K562 (cell line): ENCODE data around the gene PDZK1IP1. TPM values are rescaled to one million over a fixed set of nuclear protein-coding genes. Genes with fewer than 3 reads are reported as not detected.

Experiments used
- ATAC-seq: fragments of 200-7000 bp; cut with Tn5 transposase; 3 replicates; pipeline ENCODE4 v1.9.1; 2020; ENCODE audit warnings: moderate library complexity
- BruUV-seq: library from RNA; stranded (reverse); fragments of 400-500 nt; replicated peaks from 2 replicates; lab custom pipeline; 2021; lab: Mats Ljungman, UMichigan
- CTCF ChIA-PET: fragments of 300-600 bp; formaldehyde crosslinking; extraction: SDS; loops from one replicate; lab custom pipeline; 2021; ENCODE audit warnings: low intra/inter-chr PET ratio; lab: Yijun Ruan, JAX
- POLR2A ChIA-PET: fragments of 300-600, 350-650 bp; sonication (Branson Sonifier 250); formaldehyde crosslinking; extraction: SDS; loops from one replicate; lab custom pipeline; 2021; ENCODE audit warnings: antibody characterized with exemption, inconsistent platforms; lab: Yijun Ruan, JAX
- DNase-seq, 4 experiments: peaks; one replicate each; pipeline versions ENCODE4 v3.0.0 to v3.0.0-alpha.2; 2011 to 2018; ENCODE audit warnings: low spot score in 3 of 4, mixed read lengths in 3 of 4; ENCODE audit errors: extremely low read depth in 1 of 4
- FAIRE-seq: peaks from 2 replicates; lab custom pipeline; 2011; peaks lifted over from hg19 to GRCh38; lab: Jason Lieb, UNC
- H2AFZ ChIP-seq: 2 replicates; pipeline ENCODE4 v1.6.0; 2011; ENCODE audit warnings: low read depth, low read length, control low read depth, inconsistent platforms
- H3K27ac ChIP-seq: fragments of 200-600 bp; 3 replicates; pipeline ENCODE4 v1.8.0; 2011; ENCODE audit warnings: low read depth, mild to moderate bottlenecking, control low read depth, inconsistent platforms, low read length, moderate library complexity, mixed read lengths; ENCODE audit errors: extremely low read depth
- H3K27me3 ChIP-seq, 2 experiments: fragments of 300-600 bp in 1 of 2; 2 replicates in 1 of 2; 3 replicates in 1 of 2; pipeline versions ENCODE4 v1.6.0 to v1.8.0; 2011; ENCODE audit warnings: inconsistent platforms in 2 of 2, low read length in 2 of 2, mild to moderate bottlenecking in 1 of 2, mixed read lengths in 1 of 2, moderate library complexity in 1 of 2; ENCODE audit not compliant: control insufficient read depth in 2 of 2, insufficient read depth in 2 of 2
- H3K36me3 ChIP-seq: fragments of 300-600 bp; 3 replicates; pipeline ENCODE4 v1.8.0; 2011; ENCODE audit warnings: mild to moderate bottlenecking, low read length, inconsistent platforms; ENCODE audit not compliant: control insufficient read depth, insufficient read depth
- H3K4me1 ChIP-seq, 2 experiments: fragments of 200-600 bp in 1 of 2; replicated peaks in 1 of 2; 2 replicates in 1 of 2; 3 replicates in 1 of 2; pipeline versions ENCODE4 v1.5.1 to v1.8.0; 2011; ENCODE audit warnings: inconsistent platforms in 2 of 2, low read length in 2 of 2, mild to moderate bottlenecking in 1 of 2, mixed read lengths in 1 of 2, moderate library complexity in 1 of 2; ENCODE audit not compliant: control insufficient read depth in 2 of 2, insufficient read depth in 2 of 2
- H3K4me2 ChIP-seq: 2 replicates; pipeline ENCODE4 v1.6.1; 2011; ENCODE audit warnings: low read length, control low read depth, inconsistent platforms, mixed read lengths; ENCODE audit not compliant: insufficient read depth
- H3K4me3 ChIP-seq: fragments of 200-600 bp; sonication (generic), shearing (Covaris generic); 2 replicates; pipeline ENCODE4 v1.5.1; 2016; ENCODE audit warnings: control low read depth, inconsistent platforms
- H3K79me2 ChIP-seq: fragments of 200-600 bp; 3 replicates; pipeline ENCODE4 v1.8.0; 2011; ENCODE audit warnings: low read length, inconsistent platforms; ENCODE audit not compliant: control insufficient read depth, insufficient read depth
- H3K9ac ChIP-seq, 2 experiments: 2 replicates each; pipeline versions ENCODE4 v1.6.0 to v1.6.1; 2011; ENCODE audit warnings: low read depth in 2 of 2, low read length in 2 of 2, control low read depth in 1 of 2, inconsistent platforms in 1 of 2, mild to moderate bottlenecking in 1 of 2, mixed read lengths in 1 of 2; ENCODE audit not compliant: insufficient read depth in 1 of 2
- H3K9me1 ChIP-seq: one replicate; pipeline ENCODE4 v1.6.0; 2011; ENCODE audit warnings: inconsistent platforms, mild to moderate bottlenecking, low read length, moderate library complexity; ENCODE audit not compliant: control insufficient read depth, insufficient read depth
- H3K9me3 ChIP-seq: replicated peaks from 2 replicates; pipeline ENCODE4 v1.5.1; 2011; ENCODE audit warnings: low read depth, low read length, inconsistent platforms; ENCODE audit not compliant: control insufficient read depth, insufficient read depth
- H4K20me1 ChIP-seq: replicated peaks from 2 replicates; pipeline ENCODE4 v1.6.1; 2011; ENCODE audit warnings: low read length, inconsistent platforms, mixed read lengths; ENCODE audit not compliant: control insufficient read depth, insufficient read depth
- GATAD2A ChIP-seq: fragments of 450-650 bp; IDR thresholded peaks from 2 replicates; pipeline ENCODE4 v1.6.1; 2017
- KLF1 ChIP-seq: fragments of 450-650 bp; IDR thresholded peaks from 2 replicates; pipeline ENCODE4 v1.6.1; 2016; ENCODE audit warnings: missing genetic modification characterization, missing compliant biosample characterization
- MYNN ChIP-seq, 2 experiments: sonication (generic); formaldehyde crosslinking in 1 of 2; IDR thresholded peaks; 2 replicates each; pipeline versions ENCODE4 v1.5.0 to v1.6.1; 2016 to 2020; ENCODE audit warnings: antibody characterized with exemption in 1 of 2, missing genetic modification reagents in 1 of 2
- TCFL5 ChIP-seq: fragments of 250-450 bp; sonication (Bioruptor Pico); conservative IDR thresholded peaks from 2 replicates; pipeline ENCODE4 v1.6.1; 2021; ENCODE audit warnings: mild to moderate bottlenecking, moderate library complexity, matching md5 sums
- ZNF444 ChIP-seq: fragments of 250-450 bp; sonication (Bioruptor Pico); IDR thresholded peaks from 2 replicates; pipeline ENCODE4 v1.4.0; 2020; ENCODE audit warnings: mild to moderate bottlenecking, moderate library complexity
- ZNF717 ChIP-seq: fragments of 250-450 bp; sonication (Bioruptor Pico); IDR thresholded peaks from 2 replicates; pipeline ENCODE4 v1.5.0; 2021
- WGBS: fragments of 100-300 bp; shearing (Covaris generic); methylation state at CpG from one replicate; pipeline ENCODE4 v1.1.6; 2016; ENCODE audit warnings: low coverage, mixed read lengths; ENCODE audit not compliant: insufficient coverage; ENCODE audit errors: missing lambda C conversion rate; 5-methylcytosine and 5-hydroxymethylcytosine counted together
- in situ Hi-C: fragments of 300-500 bp; cut with MboI; formaldehyde crosslinking; loops from 4 replicates; pipeline ENCODE4 v1.15.0; 2018; ENCODE audit warnings: inconsistent platforms, mixed read lengths
- intact Hi-C: fragments of 100-400 bp; cut with micrococcal nuclease; formaldehyde crosslinking; loops from 2 replicates; pipeline ENCODE4 v1.14.2; 2022
- polyA plus RNA-seq, 8 experiments: library from polyadenylated mRNA; depleted of rRNA in 4 of 8; stranded (reverse) in 5 of 8; unstranded in 3 of 8; fragments of >200 nt; fragmentation: Nextera tagmentation in 2 of 8; fragmentation: Illumina TruSeq in 1 of 8; extraction: Ambion mirVana in 2 of 8; extraction: Trizol in 1 of 8; gene quantifications; 2 replicates each; pipeline versions ENCODE4 v1.2.1 to v1.2.3, GENCODE V29; 2011 to 2014; ENCODE audit warnings: inconsistent platforms in 1 of 8, missing spikeins in 1 of 8
- total RNA-seq, 7 experiments: library from RNA; depleted of rRNA in 6 of 7; stranded (reverse); fragments of >200 nt in 6 of 7; fragmentation: Illumina TruSeq in 2 of 7; extraction: Trizol in 2 of 7; gene quantifications; 2 replicates each; pipeline versions ENCODE4 v1.2.1 to v1.2.3, GENCODE V29; 2011 to 2021; ENCODE audit warnings: low replicate concordance in 1 of 7
- TF ChIP-seq, protein P1 (sequence below), 2 experiments: IDR thresholded peaks; 2 replicates each; pipeline ENCODE4 v1.6.1; 2011; ENCODE audit warnings: borderline replicate concordance in 1 of 2, control low read depth in 1 of 2, low read depth in 1 of 2, low read length in 1 of 2, mild to moderate bottlenecking in 1 of 2, mixed read lengths in 1 of 2, moderate library complexity in 1 of 2; ENCODE audit not compliant: insufficient read depth in 1 of 2, insufficient read length in 1 of 2, poor library complexity in 1 of 2, severe bottlenecking in 1 of 2; ENCODE audit errors: extremely low read depth in 1 of 2

Gene PDZK1IP1
- total and polyA plus RNA-seq, 9 of the 15 experiments (the other 6 are each of a cell fraction or from before 2014, with no cell fraction given): 0.17 to 0.68 (median 0.53) TPM; not detected in 2

DNA sequence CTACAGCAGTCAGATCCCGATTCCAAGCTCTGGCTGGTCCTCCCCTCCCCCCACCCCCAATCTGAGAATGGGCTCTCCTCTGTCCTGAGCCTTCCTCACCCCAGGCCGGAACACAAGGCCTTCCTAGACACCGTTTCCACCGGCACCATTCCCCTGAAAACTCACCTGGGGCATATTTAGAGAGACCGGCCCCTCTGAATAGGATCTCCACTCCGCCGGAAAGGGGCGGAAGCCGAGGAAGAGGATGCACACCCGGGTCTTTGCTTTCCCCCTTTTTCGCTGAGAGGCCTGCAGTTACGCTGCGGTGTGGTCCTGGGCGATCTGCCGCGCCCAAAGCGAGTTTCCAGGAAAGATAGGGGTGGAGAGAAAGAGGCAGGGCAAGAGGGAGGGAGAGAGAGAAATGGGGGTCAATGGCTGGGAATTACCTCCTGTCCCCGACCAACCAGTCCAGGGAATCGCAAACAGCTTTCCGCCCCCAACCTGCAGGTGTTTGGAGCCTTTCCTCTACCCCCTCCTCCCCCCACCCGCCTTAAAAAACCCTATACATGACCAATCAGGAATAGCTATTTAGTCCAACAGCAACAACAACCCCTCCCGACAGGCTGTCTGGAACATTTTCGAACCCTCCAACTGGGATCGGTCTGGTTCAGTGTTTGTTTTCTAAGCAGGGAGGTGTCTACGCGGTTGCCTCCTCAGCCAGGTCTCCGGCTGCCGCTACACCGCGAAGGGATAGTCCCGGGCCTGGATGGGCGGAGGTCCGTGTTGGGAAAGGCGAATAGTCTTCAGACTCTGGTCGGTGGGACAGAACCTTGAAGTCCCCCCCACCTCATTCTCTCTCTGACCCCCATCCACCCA is 39.4 kb upstream of the PDZK1IP1 start (continued):
- TF ChIP-seq MYNN (IDR thresholded peaks at IDR 0.05): no peak
- no peak for TF ChIP-seq MYNN (CRISPR knock-in tag; IDR thresholded peaks at IDR 0.05)
- no peak for TF ChIP-seq ZNF717 (CRISPR knock-in tag)
- TF ChIP-seq TCFL5: no peak
- TF ChIP-seq KLF1 (tag): peak; percentile 49; the same call in 1 of the 2 replicates
- 0 out of 2 replicates have a peak, but pooled peaks have one; percentile 26 for TF ChIP-seq GATAD2A
- TF ChIP-seq ZNF444 (CRISPR knock-in tag): 0 out of 2 replicates have a peak, but pooled peaks have one; percentile 53
- TF ChIP-seq, protein P1, sequence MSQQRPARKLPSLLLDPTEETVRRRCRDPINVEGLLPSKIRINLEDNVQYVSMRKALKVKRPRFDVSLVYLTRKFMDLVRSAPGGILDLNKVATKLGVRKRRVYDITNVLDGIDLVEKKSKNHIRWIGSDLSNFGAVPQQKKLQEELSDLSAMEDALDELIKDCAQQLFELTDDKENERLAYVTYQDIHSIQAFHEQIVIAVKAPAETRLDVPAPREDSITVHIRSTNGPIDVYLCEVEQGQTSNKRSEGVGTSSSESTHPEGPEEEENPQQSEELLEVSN (IDR thresholded peaks at IDR 0.05; ENCODE audit: borderline replicate concordance in 1 of 2, extremely low read depth in 1 of 2, insufficient read depth in 1 of 2, insufficient read length in 1 of 2, low read depth in 1 of 2, low read length in 1 of 2, poor library complexity in 1 of 2, severe bottlenecking in 1 of 2): peak in 1 of 2 experiments; percentile 51

DNA sequence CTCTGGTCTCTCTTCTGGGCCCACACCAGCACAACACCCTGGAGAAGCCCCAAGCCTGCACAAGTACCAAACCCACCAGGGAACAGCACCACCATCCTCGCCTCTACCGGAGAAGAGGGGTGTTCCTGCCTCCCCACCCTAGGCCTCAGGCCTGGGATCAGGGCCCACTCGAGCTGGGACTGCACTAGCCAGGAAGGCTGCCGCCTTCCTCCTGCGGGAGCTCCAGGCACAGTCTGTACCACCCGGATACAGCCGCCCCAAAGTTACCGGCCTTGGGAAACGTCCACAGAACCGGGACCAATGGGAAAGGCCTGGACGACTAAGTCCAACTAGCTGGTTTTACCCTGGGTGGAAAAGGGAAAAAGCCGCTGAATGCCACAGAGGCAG is 38.8 kb upstream of the PDZK1IP1 start:
- Histone ChIP-seq H3K27me3 (no peaks in the 10 kb centered on the region), H3K4me2 (peak overlapping the region; percentile 93), H3K36me3 (peaks cover 40% of the 10 kb centered on the region), H3K79me2 (peaks cover 82% of the 10 kb centered on the region), H3K9me1 (peaks cover 16% of the 10 kb centered on the region), H4K20me1 (peaks cover 14% of the 10 kb centered on the region; the same call in 1 of the 2 replicates), H3K4me3 (peak overlapping the region; percentile 62), H3K27ac (peak overlapping the region; percentile 97), H3K4me1 (peaks cover 38 to 53% of the 10 kb centered on the region in 2 experiments), H3K9ac (peak overlapping the region; percentile 98 to 100), H2AFZ (0 out of 2 replicates have a peak overlapping the region, but pooled peaks have one; percentile 6), H3K9me3 (no peaks in the 10 kb centered on the region)
- ChIA-PET POLR2A (interaction anchor here (0.5 to 5.2 kb wide), 12 partner anchors 8 to 238 kb away, joined by 3 to 80 read pairs (median 3); no protein-coding TSS in a partner anchor), CTCF (no interaction called here)
- intact Hi-C loops (loop anchor here (1.0 to 5.0 kb wide), 3 partner anchors 34 to 86 kb away; partner anchors contain the start of gene STIL), in situ Hi-C loops (no loop called here)
- 1% methylated on average over 11 of the region's 12 CpGs for WGBS
- no TSS peak for BruUV-seq
- peak in 1 of 4 experiments; percentile 39 for DNase-seq
- peak; percentile 4 for ATAC-seq
- no peak for FAIRE-seq
